Gastroesophageal sphincter (tissue), 4 donors: Measurements from ENCODE around the gene ZBTB7C. TPM values are rescaled to one million over a fixed set of nuclear protein-coding genes. Genes with fewer than 3 reads are reported as not detected.

Experiments
- ATAC-seq: fragments of 150-250 bp; one replicate; pipeline ENCODE4 v1.9.1; 2016; ENCODE audit warnings: mild to moderate bottlenecking, moderate library complexity
- H3K27ac ChIP-seq, 4 donors: fragments of 200-600 bp; sonication (generic) in 3 of 4; 1 replicate in 3 of 4; 2 replicates in 1 of 4; pipeline ENCODE4 v1.5.1; 2016 to 2019
- H3K27me3 ChIP-seq: fragments of 200-600 bp; sonication (generic); one replicate; pipeline ENCODE4 v1.5.1; 2019
- H3K36me3 ChIP-seq, 2 donors: fragments of 200-600 bp; sonication (generic); one replicate each; pipeline ENCODE4 v1.5.1; 2019; ENCODE audit warnings: control low read depth in 1 of 2
- H3K4me1 ChIP-seq, 3 donors: fragments of 200-600 bp; sonication (generic); 1 replicate in 2 of 3; 2 replicates in 1 of 3; pipeline ENCODE4 v1.5.1; 2016 to 2019; ENCODE audit warnings: control low read depth in 2 of 3
- H3K4me3 ChIP-seq, 2 donors: fragments of 200-600 bp; sonication (generic); one replicate each; pipeline ENCODE4 v1.5.1; 2019; ENCODE audit warnings: mild to moderate bottlenecking in 1 of 2, moderate library complexity in 1 of 2
- H3K9me3 ChIP-seq, 3 donors: fragments of 200-600 bp; sonication (generic); one replicate each; pipeline ENCODE4 v1.5.1; 2017 to 2019; ENCODE audit warnings: control low read depth in 2 of 3
- CTCF ChIP-seq, 4 experiments: fragments of 200-600 bp in 2 of 4; fragments of 450-650 bp in 2 of 4; sonication (generic) in 1 of 4; IDR thresholded peaks; one replicate each; pipeline ENCODE4 v1.5.1; 2017 to 2019; ENCODE audit warnings: antibody characterized with exemption in 4 of 4, mild to moderate bottlenecking in 2 of 4, moderate library complexity in 2 of 4
- EP300 ChIP-seq: sonication (generic); formaldehyde crosslinking; IDR thresholded peaks from one replicate; pipeline ENCODE4 v1.6.1; 2017; ENCODE audit warnings: antibody characterized with exemption, mild to moderate bottlenecking
- POLR2A ChIP-seq, 2 donors: fragments of 450-650 bp; IDR thresholded peaks; one replicate each; pipeline ENCODE4 v1.6.1; 2017; ENCODE audit warnings: antibody characterized with exemption in 2 of 2, mild to moderate bottlenecking in 2 of 2, moderate library complexity in 1 of 2
- POLR2AphosphoS5 ChIP-seq: sonication (generic); formaldehyde crosslinking; IDR thresholded peaks from one replicate; pipeline ENCODE4 v1.6.1; 2017; ENCODE audit warnings: antibody characterized with exemption
- WGBS, 2 donors: methylation state at CpG; one replicate each; pipeline ENCODE4 v1.1.5; 2018; ENCODE audit warnings: low coverage in 1 of 2; 5-methylcytosine and 5-hydroxymethylcytosine counted together
- total RNA-seq, 4 donors: library from RNA; depleted of rRNA; stranded (reverse); fragments of >200 nt; gene quantifications; one replicate each; pipeline ENCODE4 v1.1.0, GENCODE V29; 2016

Gene ZBTB7C
- total RNA-seq, 4 donors from 2014 or later = 7.8 to 15.4 (median 11.8) TPM

GRCh38 chr18:48122376-48122775, 286.8 kb downstream of the ZBTB7C start:
- H3K4me3 ChIP-seq = no peak overlapping the region
- no peaks in the 10 kb centered on the region for H3K9me3 ChIP-seq
- no peaks in the 10 kb centered on the region for H3K36me3 ChIP-seq
- H3K27ac ChIP-seq = no peak overlapping the region
- TF ChIP-seq POLR2AphosphoS5 (no peak), POLR2A (IDR thresholded peaks at IDR 0.05) (no peak), EP300 (no peak), CTCF (IDR thresholded peaks at IDR 0.05) (no peak)
- WGBS, 2 donors = 100% methylated on average over 1 to 3 of the region's 3 CpGs
- peaks cover 0 to 5% (median 0%) of the 10 kb centered on the region in 3 donors for H3K4me1 ChIP-seq
- H3K27me3 ChIP-seq = no peaks in the 10 kb centered on the region
- ATAC-seq = no peak

GRCh38 chr18:48121752-48122151, 287.4 kb downstream of the ZBTB7C start:
- Histone ChIP-seq H3K4me3 (no peak overlapping the region), H3K27me3 (no peaks in the 10 kb centered on the region), H3K4me1 (peaks cover 0 to 5% (median 0%) of the 10 kb centered on the region in 3 donors), H3K9me3 (no peaks in the 10 kb centered on the region), H3K27ac (no peak overlapping the region), H3K36me3 (no peaks in the 10 kb centered on the region)
- 100% methylated on average over 1 of the region's 3 CpGs; no CpG with 5 or more reads in 1 of the 2 donors for WGBS, 2 donors
- TF ChIP-seq EP300 (no peak), CTCF (IDR thresholded peaks at IDR 0.05) (no peak), POLR2AphosphoS5 (no peak), POLR2A (IDR thresholded peaks at IDR 0.05) (no peak)
- ATAC-seq = no peak

DNA sequence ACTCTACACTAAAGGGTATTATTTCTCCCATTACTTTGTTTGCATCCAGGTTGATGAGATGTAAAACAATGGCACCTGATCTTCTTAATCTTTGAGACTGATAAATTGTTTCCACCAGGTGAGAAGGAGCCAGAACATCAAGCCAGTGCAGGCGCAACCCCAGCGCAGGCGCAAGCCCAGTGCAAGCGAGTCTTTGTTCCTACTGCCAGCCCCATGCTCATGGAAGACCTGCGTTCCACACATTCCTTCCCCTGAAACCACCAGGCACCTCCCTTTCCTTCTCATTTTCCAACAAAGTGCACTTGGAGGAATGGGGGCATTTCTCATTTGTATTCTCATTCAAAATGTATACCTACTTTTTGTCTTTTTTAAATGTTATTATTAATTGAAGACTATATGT, 290.0 kb downstream of the ZBTB7C start:
- no peaks in the 10 kb centered on the region for H3K27me3 ChIP-seq
- no peak for TF ChIP-seq POLR2AphosphoS5
- TF ChIP-seq EP300 = no peak
- no peak for TF ChIP-seq CTCF (IDR thresholded peaks at IDR 0.05)
- TF ChIP-seq POLR2A (IDR thresholded peaks at IDR 0.05) = no peak
- H3K4me1 ChIP-seq = no peaks in the 10 kb centered on the region
- ATAC-seq = no peak
- H3K4me3 ChIP-seq = no peak overlapping the region
- 100% methylated on average over 1 to 5 of the region's 5 CpGs for WGBS, 2 donors
- H3K36me3 ChIP-seq = no peaks in the 10 kb centered on the region
- H3K9me3 ChIP-seq = no peaks in the 10 kb centered on the region
- H3K27ac ChIP-seq = no peak overlapping the region

DNA sequence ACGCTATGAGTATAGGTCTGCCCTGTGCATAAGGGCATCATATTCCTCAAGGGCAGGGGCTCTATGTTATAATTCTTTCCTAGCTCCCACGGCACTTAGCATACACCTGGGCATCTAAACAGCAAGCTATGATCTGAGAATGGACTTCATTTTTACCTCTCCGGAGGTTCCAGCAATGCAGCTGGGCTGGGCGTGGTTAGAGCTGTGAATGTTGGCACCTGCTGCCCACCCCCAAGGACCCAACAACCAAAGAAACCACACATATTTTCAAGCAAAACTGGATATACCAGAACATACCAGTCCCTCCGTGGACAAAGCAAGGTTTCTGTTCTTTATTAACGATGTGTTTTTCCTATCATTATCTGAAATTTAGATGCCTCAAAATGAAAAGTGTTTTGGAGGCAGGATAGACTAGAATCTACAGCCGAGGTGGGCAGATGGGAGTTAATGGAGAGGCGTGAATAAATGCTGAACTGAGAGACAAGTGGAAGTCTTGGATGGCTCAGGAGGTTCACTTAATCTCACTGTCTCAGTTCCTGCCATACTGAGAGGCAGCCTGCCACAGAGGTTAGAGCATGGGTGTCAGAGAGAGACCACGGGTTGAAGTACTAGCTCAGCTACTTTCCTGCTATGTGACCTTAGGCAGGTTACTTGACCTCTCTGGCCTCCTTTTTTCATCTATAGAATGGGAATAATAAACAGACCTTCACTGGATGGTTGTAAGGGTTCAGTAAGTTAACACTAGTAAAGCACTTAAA, 292.1 kb downstream of the ZBTB7C start:
- Histone ChIP-seq H3K36me3 (no peaks in the 10 kb centered on the region), H3K4me3 (no peak overlapping the region), H3K9me3 (no peaks in the 10 kb centered on the region), H3K27me3 (no peaks in the 10 kb centered on the region), H3K27ac (no peak overlapping the region), H3K4me1 (no peaks in the 10 kb centered on the region)
- ATAC-seq = no peak
- WGBS, 2 donors = 87 to 88% methylated on average over 5 to 8 of the region's 9 CpGs
- TF ChIP-seq POLR2A (IDR thresholded peaks at IDR 0.05) (no peak), CTCF (IDR thresholded peaks at IDR 0.05) (no peak), POLR2AphosphoS5 (no peak), EP300 (no peak)

DNA sequence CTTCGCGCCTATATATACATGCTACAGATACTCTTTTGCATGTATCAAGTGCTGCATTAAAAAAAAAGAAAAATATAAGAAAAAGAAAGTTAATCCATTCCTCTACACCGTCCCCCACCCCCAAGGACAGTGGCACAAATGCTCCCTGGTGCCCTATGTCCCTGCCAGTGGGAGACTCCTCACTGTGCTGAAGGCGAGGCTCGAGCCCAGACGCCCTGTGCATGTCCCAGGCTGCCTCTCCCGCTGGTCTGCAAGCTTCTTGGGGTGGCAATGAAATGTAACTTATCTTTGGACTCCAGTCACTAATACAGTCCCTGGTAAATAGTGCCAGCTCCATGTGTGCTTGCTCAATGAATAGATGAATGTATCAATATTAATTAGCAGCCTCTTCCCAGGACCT, 293.2 kb downstream of the ZBTB7C start:
- H3K36me3 ChIP-seq = no peaks in the 10 kb centered on the region
- ATAC-seq = no peak
- no peaks in the 10 kb centered on the region for H3K27me3 ChIP-seq
- 79 to 88% methylated on average over 3 to 6 of the region's 7 CpGs for WGBS, 2 donors
- TF ChIP-seq EP300 (no peak), POLR2A (IDR thresholded peaks at IDR 0.05) (no peak), CTCF (IDR thresholded peaks at IDR 0.05) (no peak)
- H3K4me1 ChIP-seq = no peaks in the 10 kb centered on the region
- H3K4me3 ChIP-seq = no peak overlapping the region
- H3K27ac ChIP-seq = no peak overlapping the region
- H3K9me3 ChIP-seq = no peaks in the 10 kb centered on the region
